HepG2 (cell line): ENCODE results near the gene AXDND1. TPM values are rescaled to one million over a fixed set of nuclear protein-coding genes. Genes with fewer than 3 reads are reported as not detected.

Experiments used
- AKAP8 ChIP-seq: sonication (generic); formaldehyde crosslinking; IDR thresholded peaks from 2 replicates; pipeline ENCODE4 v1.5.1; 2020; ENCODE audit warnings: mild to moderate bottlenecking, missing genetic modification reagents
- AKNA ChIP-seq: sonication (generic); formaldehyde crosslinking; IDR thresholded peaks from 2 replicates; pipeline ENCODE4 v1.4.0; 2020; ENCODE audit warnings: missing genetic modification reagents, borderline replicate concordance
- HDAC2 ChIP-seq: sonication (generic); formaldehyde crosslinking; IDR thresholded peaks from 2 replicates; pipeline ENCODE4 v1.4.0; 2020; ENCODE audit warnings: missing genetic modification reagents
- HNRNPLL ChIP-seq: fragments of 200-400 bp; formaldehyde crosslinking; IDR thresholded peaks from 2 replicates; pipeline ENCODE4 v1.6.1; 2017; ENCODE audit warnings: mild to moderate bottlenecking, low read depth, low read length; ENCODE audit not compliant: poor library complexity, severe bottlenecking
- HOXA5 ChIP-seq: sonication (generic); formaldehyde crosslinking; IDR thresholded peaks from 2 replicates; pipeline ENCODE4 v1.4.0; 2020; ENCODE audit warnings: missing genetic modification reagents
- ISL2 ChIP-seq: sonication (generic); formaldehyde crosslinking; IDR thresholded peaks from 2 replicates; pipeline ENCODE4 v1.5.0; 2020; ENCODE audit warnings: missing genetic modification reagents
- PRDM10 ChIP-seq: sonication (generic); formaldehyde crosslinking; IDR thresholded peaks from 2 replicates; pipeline ENCODE4 v1.4.0; 2020; ENCODE audit warnings: low read depth, missing genetic modification reagents
- SRY ChIP-seq: sonication (generic); formaldehyde crosslinking; IDR thresholded peaks from 2 replicates; pipeline ENCODE4 v1.8.0; 2022; ENCODE audit warnings: mild to moderate bottlenecking, missing genetic modification reagents
- SUZ12 ChIP-seq: fragments of 150-350 bp; IDR thresholded peaks from 2 replicates; pipeline ENCODE4 v1.6.1; 2014; ENCODE audit warnings: low read depth, low read length
- ZFX ChIP-seq: sonication (generic); formaldehyde crosslinking; IDR thresholded peaks from 2 replicates; pipeline ENCODE4 v1.4.0; 2020; ENCODE audit warnings: mild to moderate bottlenecking, low read depth, missing genetic modification reagents, moderate library complexity
- ZNF30 ChIP-seq: sonication (generic); formaldehyde crosslinking; IDR thresholded peaks from 2 replicates; pipeline ENCODE4 v1.5.0; 2020; ENCODE audit warnings: mild to moderate bottlenecking, missing genetic modification reagents
- polyA plus RNA-seq, 8 experiments: library from polyadenylated mRNA; depleted of rRNA in 3 of 8; stranded (reverse) in 7 of 8; unstranded in 1 of 8; fragments of >200 nt; fragmentation: Illumina TruSeq in 4 of 8; extraction: Trizol in 4 of 8; gene quantifications; 2 replicates each; pipeline versions ENCODE4 v1.2.1 to v1.2.3, GENCODE V29; 2011 to 2016; ENCODE audit warnings: low read depth in 4 of 8, missing spikeins in 1 of 8, mixed read lengths in 1 of 8; ENCODE audit not compliant: insufficient read depth in 1 of 8
- total RNA-seq, 5 experiments: library from RNA; depleted of rRNA; stranded (reverse); fragments of >200 nt; fragmentation: Illumina TruSeq; extraction: Trizol; gene quantifications; 2 replicates each; pipeline ENCODE4 v1.2.3, GENCODE V29; 2016; ENCODE audit warnings: low read depth in 1 of 5

Gene AXDND1
- total and polyA plus RNA-seq, 2 of the 13 experiments (the other 11 are each of a cell fraction or from before 2014, with no cell fraction given) = 0.15 to 0.40 TPM

- TF ChIP-seq AKAP8 (no peak), HOXA5 (CRISPR knock-in tag) (0 out of 2 replicates have a peak, but pooled peaks have one; percentile 44), HNRNPLL (peak; percentile 78), HDAC2 (CRISPR knock-in tag) (peak; percentile 85), SRY (0 out of 2 replicates have a peak, but pooled peaks have one; percentile 56), ZFX (CRISPR knock-in tag) (peak; percentile 59), ISL2 (CRISPR knock-in tag) (no peak), SUZ12 (no peak), ZNF30 (CRISPR knock-in tag) (no peak), AKNA (CRISPR knock-in tag) (no peak), PRDM10 (CRISPR knock-in tag) (0 out of 2 replicates have a peak, but pooled peaks have one; percentile 49)
Measured at GRCh38 chr1:179365342-179366092, at the start of gene AXDND1 (continued).
